Parathyroid adenoma (tissue), 2 donors: Measurements from ENCODE around the gene STRIP2.

ENCODE experiments used
- H2AFZ ChIP-seq: fragments of 300-600 bp; sonication (generic); one replicate; pipeline ENCODE4 v1.7.0; 2017; ENCODE audit warnings: antibody characterized with exemption, mild to moderate bottlenecking
- H3K27ac ChIP-seq: fragments of 300-600 bp; sonication (generic); one replicate; pipeline ENCODE4 v1.7.0; 2017
- H3K27me3 ChIP-seq: fragments of 300-600 bp; sonication (generic); one replicate; pipeline ENCODE4 v1.7.0; 2017; ENCODE audit warnings: low read length; ENCODE audit not compliant: control insufficient read depth, insufficient read depth
- H3K36me3 ChIP-seq: fragments of 300-600 bp; sonication (generic); one replicate; pipeline ENCODE4 v1.7.0; 2017; ENCODE audit warnings: low read length; ENCODE audit not compliant: control insufficient read depth, insufficient read depth
- H3K4me1 ChIP-seq: fragments of 300-600 bp; sonication (generic); one replicate; pipeline ENCODE4 v1.7.0; 2017; ENCODE audit warnings: control low read depth
- H3K4me2 ChIP-seq: fragments of 300-600 bp; sonication (generic); one replicate; pipeline ENCODE4 v1.7.0; 2017; ENCODE audit warnings: low read length
- H3K4me3 ChIP-seq: fragments of 300-600 bp; sonication (generic); one replicate; pipeline ENCODE4 v1.7.0; 2017; ENCODE audit warnings: low read depth, low read length
- H3K79me2 ChIP-seq: fragments of 300-600 bp; sonication (generic); one replicate; pipeline ENCODE4 v1.7.0; 2017; ENCODE audit warnings: control low read depth
- H3K9ac ChIP-seq: fragments of 300-600 bp; sonication (generic); one replicate; pipeline ENCODE4 v1.7.0; 2017; ENCODE audit warnings: mild to moderate bottlenecking
- H3K9me3 ChIP-seq: fragments of 300-600 bp; sonication (generic); one replicate; pipeline ENCODE4 v1.7.0; 2017; ENCODE audit warnings: low read length; ENCODE audit not compliant: control insufficient read depth
- TF ChIP-seq, protein P1 (sequence below): fragments of 300-600 bp; sonication (generic); IDR thresholded peaks from one replicate; pipeline ENCODE4 v1.7.0; 2017; ENCODE audit warnings: antibody characterized with exemption, mild to moderate bottlenecking
- donor health status: primary hyperparathyroidism.

Gene STRIP2

DNA sequence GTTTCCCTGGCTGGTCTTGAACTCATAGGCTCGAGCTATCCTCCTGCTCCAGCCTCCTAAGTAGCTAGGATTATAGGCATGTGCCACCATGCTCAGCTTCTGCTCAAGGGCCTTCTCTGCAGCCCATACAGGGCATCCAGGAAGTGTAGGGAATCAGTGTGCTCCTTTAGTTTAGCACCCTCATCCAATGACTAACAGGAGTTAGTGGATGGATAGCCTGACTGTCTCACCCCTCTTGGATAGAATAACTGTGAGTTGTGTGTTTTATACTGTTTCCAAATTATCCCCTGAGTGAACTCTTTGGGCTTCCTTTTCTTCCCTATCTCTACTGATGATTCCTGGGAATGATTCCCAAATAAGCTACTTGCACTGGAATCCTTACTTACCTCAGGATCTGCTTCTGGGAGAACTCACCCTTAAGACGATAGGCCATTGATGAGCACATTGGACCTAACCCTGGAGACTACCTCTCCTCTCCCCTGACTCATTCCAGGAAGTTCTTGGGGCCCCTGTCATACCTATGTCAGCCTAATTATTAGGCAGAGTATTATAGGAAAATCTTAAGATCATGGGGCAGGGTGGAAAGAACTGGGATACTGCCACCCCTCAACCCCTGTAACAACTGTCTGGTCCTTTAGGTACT is 18.5 kb downstream of the STRIP2 start:
- TF ChIP-seq, protein P1, sequence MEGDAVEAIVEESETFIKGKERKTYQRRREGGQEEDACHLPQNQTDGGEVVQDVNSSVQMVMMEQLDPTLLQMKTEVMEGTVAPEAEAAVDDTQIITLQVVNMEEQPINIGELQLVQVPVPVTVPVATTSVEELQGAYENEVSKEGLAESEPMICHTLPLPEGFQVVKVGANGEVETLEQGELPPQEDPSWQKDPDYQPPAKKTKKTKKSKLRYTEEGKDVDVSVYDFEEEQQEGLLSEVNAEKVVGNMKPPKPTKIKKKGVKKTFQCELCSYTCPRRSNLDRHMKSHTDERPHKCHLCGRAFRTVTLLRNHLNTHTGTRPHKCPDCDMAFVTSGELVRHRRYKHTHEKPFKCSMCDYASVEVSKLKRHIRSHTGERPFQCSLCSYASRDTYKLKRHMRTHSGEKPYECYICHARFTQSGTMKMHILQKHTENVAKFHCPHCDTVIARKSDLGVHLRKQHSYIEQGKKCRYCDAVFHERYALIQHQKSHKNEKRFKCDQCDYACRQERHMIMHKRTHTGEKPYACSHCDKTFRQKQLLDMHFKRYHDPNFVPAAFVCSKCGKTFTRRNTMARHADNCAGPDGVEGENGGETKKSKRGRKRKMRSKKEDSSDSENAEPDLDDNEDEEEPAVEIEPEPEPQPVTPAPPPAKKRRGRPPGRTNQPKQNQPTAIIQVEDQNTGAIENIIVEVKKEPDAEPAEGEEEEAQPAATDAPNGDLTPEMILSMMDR = no peak
- H3K4me2 ChIP-seq = no peak overlapping the region
- no peak overlapping the region for H2AFZ ChIP-seq
- no peaks in the 10 kb centered on the region for H3K9me3 ChIP-seq
- no peak overlapping the region for H3K27ac ChIP-seq
- no peak overlapping the region for H3K9ac ChIP-seq
- H3K36me3 ChIP-seq = no peaks in the 10 kb centered on the region
- no peak overlapping the region for H3K4me3 ChIP-seq
- H3K27me3 ChIP-seq = no peaks in the 10 kb centered on the region
- no peaks in the 10 kb centered on the region for H3K4me1 ChIP-seq
- no peaks in the 10 kb centered on the region for H3K79me2 ChIP-seq

DNA sequence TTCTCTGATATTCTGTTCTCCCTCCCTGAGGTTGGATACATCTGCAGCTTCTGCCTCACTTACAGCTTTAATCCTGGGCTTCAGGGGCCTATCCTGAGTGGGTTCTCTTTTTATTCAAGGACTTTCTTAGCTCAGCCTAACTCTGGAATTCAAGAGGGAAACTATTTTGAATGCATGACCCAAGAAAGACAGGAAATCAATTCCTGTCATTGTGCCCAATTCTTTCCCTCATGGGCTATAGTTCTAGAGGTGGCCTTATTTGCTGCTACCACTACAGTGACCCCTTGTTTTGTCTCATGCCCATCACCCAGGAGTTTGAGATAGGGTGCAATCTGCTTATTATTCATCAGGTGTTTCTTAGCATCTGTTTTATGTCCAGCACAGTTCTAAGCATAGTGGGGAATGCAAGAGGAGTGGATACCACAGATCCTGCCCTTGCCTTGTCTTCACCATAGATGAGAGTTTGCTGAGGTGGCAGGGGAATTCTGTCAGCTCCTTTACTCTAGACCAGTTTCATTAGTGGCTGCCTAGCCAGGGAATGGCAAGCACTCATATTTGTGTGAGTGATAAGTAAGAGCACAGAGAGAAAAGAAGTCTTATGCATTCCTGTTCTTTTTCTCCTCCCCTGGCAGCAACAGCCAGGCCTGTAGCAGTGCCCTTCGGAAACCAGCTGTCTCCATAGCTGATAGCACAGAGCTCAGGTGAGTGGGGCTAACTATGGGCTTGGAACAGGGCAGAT is 19.4 kb downstream of the STRIP2 start:
- Histone ChIP-seq H2AFZ (no peak overlapping the region), H3K9ac (no peak overlapping the region), H3K27me3 (no peaks in the 10 kb centered on the region), H3K27ac (no peak overlapping the region), H3K36me3 (no peaks in the 10 kb centered on the region), H3K9me3 (no peaks in the 10 kb centered on the region), H3K4me3 (no peak overlapping the region), H3K4me1 (no peaks in the 10 kb centered on the region), H3K4me2 (no peak overlapping the region), H3K79me2 (no peaks in the 10 kb centered on the region)
- TF ChIP-seq, protein P1 = no peak

DNA sequence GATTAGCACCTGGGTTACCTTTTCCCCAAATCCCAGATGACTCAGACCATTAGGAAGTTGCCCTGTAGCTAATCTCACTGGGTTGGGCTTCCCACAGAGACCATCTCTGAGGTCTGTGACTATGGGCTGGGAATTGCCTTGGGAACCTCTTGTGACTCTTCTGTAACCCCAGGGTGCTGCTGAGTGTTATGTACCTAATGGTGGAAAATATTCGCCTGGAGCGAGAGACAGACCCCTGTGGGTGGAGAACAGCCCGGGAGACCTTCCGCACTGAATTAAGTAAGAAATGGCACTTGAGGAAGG is 20.0 kb downstream of the STRIP2 start:
- H3K9me3 ChIP-seq = no peaks in the 10 kb centered on the region
- TF ChIP-seq, protein P1 = no peak
- H3K27me3 ChIP-seq = no peaks in the 10 kb centered on the region
- no peak overlapping the region for H2AFZ ChIP-seq
- no peaks in the 10 kb centered on the region for H3K79me2 ChIP-seq
- no peaks in the 10 kb centered on the region for H3K36me3 ChIP-seq
- H3K4me1 ChIP-seq = no peaks in the 10 kb centered on the region
- no peak overlapping the region for H3K27ac ChIP-seq
- H3K4me3 ChIP-seq = no peak overlapping the region
- no peak overlapping the region for H3K4me2 ChIP-seq
- no peak overlapping the region for H3K9ac ChIP-seq

DNA sequence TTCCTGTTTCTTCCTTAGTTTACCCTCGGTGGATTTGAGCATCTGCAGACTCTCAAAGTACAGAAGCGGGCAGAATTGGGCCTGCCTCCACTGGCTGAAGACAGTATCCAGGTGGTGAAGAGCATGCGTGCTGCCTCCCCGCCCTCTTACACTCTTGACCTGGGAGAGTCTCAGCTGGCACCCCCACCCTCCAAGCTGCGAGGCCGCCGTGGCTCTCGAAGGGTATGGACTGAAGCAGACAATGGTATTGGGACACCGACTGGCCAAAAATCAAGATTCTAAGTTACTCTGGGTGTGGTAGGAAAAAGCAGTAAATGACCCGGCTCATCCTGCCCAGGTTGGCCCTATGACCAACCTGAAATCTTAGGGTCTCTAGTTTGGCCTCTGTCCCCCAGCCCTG is 22.2 kb downstream of the STRIP2 start:
- no peaks in the 10 kb centered on the region for H3K36me3 ChIP-seq

More for the DNA sequence above, 22.2 kb downstream of the STRIP2 start:
- Histone ChIP-seq H3K27ac (no peak overlapping the region), H3K9me3 (no peaks in the 10 kb centered on the region), H3K4me1 (no peaks in the 10 kb centered on the region), H3K79me2 (no peaks in the 10 kb centered on the region), H2AFZ (no peak overlapping the region), H3K27me3 (no peaks in the 10 kb centered on the region), H3K9ac (no peak overlapping the region), H3K4me2 (no peak overlapping the region), H3K4me3 (no peak overlapping the region)
- TF ChIP-seq, protein P1 = no peak
